Hematopoietic multipotent progenitor cell (in vitro differentiated cells): Measurements from ENCODE around the gene LTV1. TPM values are rescaled to one million over a fixed set of nuclear protein-coding genes. Genes with fewer than 3 reads are reported as not detected.
"Not testable (repeated sequence)": the region's sequence is repeated elsewhere in the genome, so short reads cannot be mapped to it uniquely, and the experiment has no call there.

Experiments used
- DNase-seq, 3 donors: peaks; one replicate each; pipeline ENCODE4 v3.0.0-alpha.2; 2011 to 2015; ENCODE audit warnings: low read depth in 2 of 3, low spot score in 2 of 3
- total RNA-seq: library from RNA; depleted of rRNA; stranded (reverse); fragments of >200 nt; gene quantifications from one replicate; pipeline ENCODE4 v1.2.3, GENCODE V29; 2012

LTV1 gene, protein sequence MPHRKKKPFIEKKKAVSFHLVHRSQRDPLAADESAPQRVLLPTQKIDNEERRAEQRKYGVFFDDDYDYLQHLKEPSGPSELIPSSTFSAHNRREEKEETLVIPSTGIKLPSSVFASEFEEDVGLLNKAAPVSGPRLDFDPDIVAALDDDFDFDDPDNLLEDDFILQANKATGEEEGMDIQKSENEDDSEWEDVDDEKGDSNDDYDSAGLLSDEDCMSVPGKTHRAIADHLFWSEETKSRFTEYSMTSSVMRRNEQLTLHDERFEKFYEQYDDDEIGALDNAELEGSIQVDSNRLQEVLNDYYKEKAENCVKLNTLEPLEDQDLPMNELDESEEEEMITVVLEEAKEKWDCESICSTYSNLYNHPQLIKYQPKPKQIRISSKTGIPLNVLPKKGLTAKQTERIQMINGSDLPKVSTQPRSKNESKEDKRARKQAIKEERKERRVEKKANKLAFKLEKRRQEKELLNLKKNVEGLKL
- 4.6 TPM for total RNA-seq

- peak; percentile 74 to 98 (median 95) for DNase-seq
Observed at GRCh38 chr6:143842902-143843676, at the start of gene LTV1. Gene LTV1, plus strand, starts transcription at chr6:143843338. Its CDS starts 140 bp downstream, at chr6:143843478.

GRCh38 chr6:143796551-143796950 is 46.6 kb upstream of the LTV1 start:
- DNase-seq = not testable (repeated sequence)

DNA sequence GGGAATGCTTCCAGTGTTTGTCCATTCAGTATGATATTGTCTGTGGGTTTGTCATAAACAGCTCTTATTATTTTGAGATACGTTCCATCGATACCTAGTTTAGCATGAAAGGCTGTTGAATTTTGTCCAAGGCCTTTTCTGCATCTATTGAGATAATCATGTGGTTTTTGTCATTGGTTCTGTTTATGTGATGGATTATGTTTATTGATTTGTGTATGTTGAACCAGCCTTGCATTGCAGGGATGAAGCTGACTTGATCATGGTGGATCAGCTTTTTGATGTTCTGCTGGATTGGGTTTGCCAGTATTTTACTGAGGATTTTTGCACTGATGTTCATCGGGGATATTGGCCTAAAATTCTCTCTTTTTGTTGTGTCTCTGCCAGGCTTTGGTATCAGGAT is 44.7 kb upstream of the LTV1 start:
- not testable (repeated sequence) for DNase-seq

GRCh38 chr6:143802833-143803565 is 40.1 kb upstream of the LTV1 start:
- no peak for DNase-seq

- DNase-seq = no peak
Observed at GRCh38 chr6:143803769-143804568, 39.2 kb upstream of the LTV1 start.

DNA sequence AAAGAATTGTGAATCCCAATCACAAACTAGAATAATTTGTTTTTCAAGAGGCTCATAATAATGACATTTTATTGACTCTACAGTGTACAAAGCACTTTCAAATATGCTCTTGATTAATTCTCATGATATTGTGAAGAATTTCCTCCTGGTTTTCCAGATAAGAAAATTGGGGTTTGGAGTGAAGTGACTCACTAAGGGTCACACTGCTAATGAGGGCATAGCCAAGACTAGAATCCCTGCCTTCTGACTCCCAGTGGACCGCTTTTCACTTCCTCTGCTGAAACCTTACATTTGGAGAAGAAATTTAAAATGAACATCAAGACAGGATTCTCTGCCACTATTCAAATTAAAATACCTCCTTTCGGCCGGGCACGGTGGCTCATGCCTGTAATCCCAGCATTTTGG is 38.3 kb upstream of the LTV1 start:
- DNase-seq = no peak

GRCh38 chr6:143806282-143807102 is 36.6 kb upstream of the LTV1 start:
- peak in 2 of 3 donors; percentile 18 to 28 for DNase-seq

DNA sequence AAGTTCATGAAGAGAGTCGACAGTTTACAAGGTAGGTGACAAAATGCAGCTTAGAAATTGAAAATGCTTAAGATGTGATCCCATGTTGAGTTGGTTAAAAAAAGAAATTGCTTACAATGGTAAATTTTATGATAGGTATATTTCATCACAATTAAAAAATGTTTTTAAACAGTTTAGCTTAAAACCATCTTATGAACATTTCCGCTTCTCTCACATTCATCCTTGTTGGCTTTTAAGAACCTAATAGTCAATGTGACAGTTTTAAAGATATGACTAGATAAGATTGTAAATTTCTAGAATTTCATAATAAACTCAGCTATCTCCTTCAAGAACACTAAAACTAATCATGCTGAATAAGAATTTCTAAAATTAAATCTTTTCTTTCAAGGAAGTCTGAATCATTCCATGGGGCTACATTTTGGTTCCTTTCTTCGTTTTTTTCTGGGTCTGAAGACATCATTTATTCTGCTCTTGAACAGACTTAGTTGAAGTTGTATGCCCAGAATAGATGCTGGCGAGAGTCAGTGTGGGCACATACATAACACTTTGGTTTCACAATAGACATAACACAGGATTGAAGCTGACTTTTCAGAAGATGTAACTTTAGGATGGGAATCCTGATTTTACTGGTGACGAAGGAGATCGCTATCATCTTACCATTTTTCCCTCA is 35.9 kb upstream of the LTV1 start:
- no peak for DNase-seq

DNA sequence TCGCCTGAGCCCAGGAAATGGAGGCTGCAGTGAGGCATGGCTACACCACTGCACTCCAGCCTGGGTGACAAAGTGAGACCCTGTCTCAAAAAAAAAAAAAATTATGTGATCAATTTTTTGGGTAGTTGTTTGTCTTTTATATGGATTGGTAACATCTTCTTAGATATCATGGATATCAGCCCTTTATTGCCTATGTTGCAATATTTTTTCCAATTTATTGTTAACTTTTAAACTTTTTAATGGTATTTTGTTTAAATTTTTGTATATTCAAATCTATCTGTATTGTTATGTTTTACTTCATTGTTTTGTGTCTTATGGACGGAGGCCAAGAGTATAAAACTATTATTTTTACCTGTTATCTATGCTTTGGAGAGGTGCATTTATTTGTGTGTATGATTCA is 32.4 kb upstream of the LTV1 start:
- DNase-seq = no peak

DNA sequence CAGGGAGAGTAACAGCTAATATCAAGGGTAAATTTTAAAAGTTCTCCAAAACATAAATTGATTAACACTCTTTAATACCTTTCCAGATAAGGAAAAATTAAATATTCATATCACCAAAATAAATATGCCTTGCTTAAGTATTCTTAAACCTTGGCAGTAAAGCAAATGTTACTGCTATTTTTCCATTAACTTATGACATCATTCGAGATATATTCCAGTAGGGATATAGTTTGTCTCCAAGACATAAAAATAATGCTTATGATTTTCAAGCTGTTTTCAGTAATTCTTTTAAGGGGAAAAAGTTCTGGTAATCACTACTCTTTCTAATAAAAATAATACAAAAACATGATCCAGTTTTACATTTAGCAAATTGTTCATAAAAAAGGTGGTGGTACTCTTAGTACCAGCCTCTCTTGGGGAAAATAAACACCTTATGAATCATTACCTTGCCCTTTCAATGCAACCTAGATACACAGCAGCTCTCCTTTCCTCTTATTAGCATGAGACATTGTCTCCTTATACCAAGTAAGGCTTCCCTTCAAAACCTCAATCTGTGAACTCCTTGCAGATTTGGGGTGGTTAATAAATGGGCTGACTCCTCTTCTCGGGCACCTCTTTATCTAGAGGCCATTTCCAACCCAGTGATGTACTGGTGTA is 31.5 kb upstream of the LTV1 start:
- DNase-seq = no peak

- DNase-seq = no peak
Observed at GRCh38 chr6:143817621-143818020, 25.5 kb upstream of the LTV1 start.

DNA sequence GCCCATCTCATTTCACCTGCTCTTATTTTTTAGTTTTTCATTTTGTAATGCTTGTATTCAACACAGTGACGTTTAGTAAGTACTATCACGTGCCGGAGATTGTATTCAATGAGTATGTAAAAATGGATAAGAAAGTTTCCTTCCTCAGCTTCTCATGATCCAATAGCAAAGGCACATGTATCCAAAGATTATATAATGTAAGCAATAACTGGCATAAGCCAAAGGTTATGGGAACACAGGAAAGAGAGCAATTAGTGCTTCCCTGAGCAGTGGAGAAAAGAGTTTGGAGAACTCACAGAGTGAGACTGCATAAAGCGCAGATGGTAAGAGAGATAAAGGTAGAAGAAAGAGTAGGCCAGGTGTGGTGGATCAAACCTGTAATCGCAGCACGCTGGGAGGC is 21.8 kb upstream of the LTV1 start:
- DNase-seq = no peak

DNA sequence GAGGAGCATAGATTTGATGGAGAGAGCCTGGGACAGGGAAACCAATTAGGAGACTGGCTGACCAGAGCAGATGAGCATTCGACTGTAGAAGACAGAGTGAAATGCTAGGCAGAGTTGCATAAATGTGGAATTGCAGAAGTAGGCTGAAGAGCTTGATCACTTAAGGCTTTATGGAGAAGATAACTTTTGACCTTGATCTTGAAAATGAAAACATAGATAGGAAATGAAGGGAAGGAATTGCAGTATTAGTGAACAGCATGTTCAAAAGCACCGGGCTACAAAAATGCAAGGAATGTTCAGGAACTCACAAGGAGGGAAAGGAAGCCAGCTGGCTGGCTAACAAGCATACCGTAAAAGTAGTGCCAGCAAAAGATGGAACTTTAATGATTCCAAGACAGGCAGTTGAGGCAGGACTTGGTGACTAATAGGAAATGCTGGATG is 20.5 kb upstream of the LTV1 start:
- no peak for DNase-seq

DNA sequence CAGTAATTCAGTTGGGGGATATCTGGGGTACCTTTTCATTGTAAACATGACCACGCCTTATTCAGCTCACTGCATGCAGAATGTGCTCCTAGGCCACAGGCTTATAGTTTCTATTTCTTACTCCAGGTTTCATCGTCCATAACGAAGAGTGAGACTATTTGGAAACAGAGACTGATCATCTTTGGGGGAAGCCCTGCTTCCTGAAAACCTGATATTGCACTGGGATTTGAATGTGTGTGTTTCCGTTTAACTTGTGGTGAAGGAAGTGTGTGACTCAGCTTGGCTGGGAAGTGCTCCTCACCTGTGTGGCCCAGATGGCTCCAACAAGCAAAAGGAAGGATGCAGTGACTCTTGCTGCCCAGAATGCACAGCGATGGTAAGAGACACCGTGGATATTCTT is 19.6 kb upstream of the LTV1 start:
- no peak for DNase-seq

DNA sequence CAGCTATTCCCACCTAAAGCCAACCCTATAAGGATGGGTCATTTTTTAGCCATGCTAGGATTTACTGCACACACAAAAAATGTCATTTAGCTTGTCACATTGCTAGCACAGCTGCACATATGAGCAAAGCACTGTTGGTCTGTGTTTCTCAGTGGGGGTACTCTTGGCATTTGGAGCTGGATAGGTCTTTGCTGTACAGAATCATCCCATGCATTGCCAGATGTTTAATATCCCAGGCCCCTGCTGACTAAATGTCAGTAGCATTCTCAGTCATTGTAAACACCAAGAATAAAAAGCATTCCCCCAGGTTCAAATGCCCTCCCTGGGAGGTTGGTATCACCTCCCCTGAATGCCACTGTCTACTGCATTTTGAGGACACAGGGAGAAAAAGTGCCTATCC is 14.6 kb upstream of the LTV1 start:
- DNase-seq = no peak

DNA sequence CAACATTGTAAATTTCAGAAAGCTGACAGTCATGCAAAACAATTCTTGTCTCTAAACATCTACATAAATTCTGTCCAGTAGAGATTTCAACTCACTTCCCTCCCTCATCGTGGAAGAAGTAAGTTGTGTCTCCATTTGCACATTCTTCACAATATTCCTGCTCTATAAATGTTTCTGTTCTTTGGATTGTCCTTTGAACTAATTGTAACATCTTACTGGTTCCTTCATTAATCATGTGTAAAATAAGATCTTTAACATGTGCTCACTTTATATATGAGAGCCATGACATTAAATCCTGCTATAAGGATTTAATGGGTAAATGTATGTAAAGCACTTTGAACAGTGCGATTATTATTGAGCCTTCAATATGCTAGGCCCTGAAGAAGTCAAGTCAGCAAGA is 7.0 kb upstream of the LTV1 start:
- no peak for DNase-seq

DNA sequence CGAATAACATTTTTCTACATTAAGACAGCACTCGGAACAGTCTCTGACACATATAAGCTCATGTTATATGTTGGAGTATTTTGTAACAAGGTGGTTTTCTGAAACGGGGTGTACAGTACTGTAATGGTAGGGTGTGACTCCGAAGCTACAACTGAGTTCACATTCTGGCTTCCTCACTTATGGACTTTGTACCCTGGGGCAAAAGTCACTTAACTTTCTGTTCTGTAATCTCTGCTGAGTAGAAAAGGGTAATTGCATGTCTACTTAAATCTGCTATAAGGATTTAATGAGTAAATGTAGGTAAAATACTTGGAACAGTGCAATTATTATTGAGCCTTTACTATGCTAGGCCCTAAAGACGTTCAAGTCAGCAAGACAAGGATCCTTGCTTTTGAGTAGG is 4.7 kb upstream of the LTV1 start:
- no peak for DNase-seq

DNA sequence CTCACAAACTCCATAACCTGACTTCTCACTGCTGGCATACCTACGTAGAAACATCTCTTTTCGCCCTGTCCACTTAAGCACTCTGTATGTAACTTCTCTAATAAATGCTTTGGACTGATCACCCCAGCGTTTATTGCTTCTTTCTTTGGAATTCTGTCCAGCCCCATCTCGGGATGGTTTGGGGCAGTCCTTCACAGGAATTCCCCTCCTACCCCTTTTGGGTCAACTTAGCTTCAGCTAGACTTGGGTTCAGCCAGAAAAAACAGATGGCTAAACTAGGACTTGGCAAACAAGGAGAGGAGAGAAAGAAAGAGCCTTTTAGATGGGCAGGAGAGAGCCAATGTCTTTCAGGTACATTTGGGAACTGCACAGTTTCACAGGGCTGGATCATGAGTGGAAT is 3.9 kb upstream of the LTV1 start:
- no peak for DNase-seq
